Measurements from ENCODE around the gene CD46. TPM values are rescaled to one million over a fixed set of nuclear protein-coding genes. Genes with fewer than 3 reads are reported as not detected.

Gene CD46
- total RNA-seq, 1 experiment from 2014 or later: 184 TPM

- no peak for DNase-seq (ENCODE audit: unreplicated experiment)
- no peak for TF ChIP-seq CTCF (IDR thresholded peaks at IDR 0.05; ENCODE audit: unreplicated experiment)
- Mint-ChIP-seq H3K36me3 (ENCODE audit: insufficient read depth, unreplicated experiment) (peaks cover 31% of the 10 kb centered on the region), H3K9me3 (ENCODE audit: unreplicated experiment) (no peaks in the 10 kb centered on the region), H3K27ac (ENCODE audit: low read depth, unreplicated experiment) (no peak overlapping the region), H3K27me3 (ENCODE audit: insufficient read depth, unreplicated experiment) (no peaks in the 10 kb centered on the region), H3K4me3 (ENCODE audit: unreplicated experiment) (no peak overlapping the region), H3K4me1 (ENCODE audit: insufficient read depth, unreplicated experiment) (peaks cover 57% of the 10 kb centered on the region)
- ChIA-PET CTCF (interaction anchor here (0.6 to 28.1 kb wide), 9 partner anchors 9 to 1922 kb away, joined by 3 to 790 read pairs (median 9); no protein-coding TSS in a partner anchor), POLR2A (interaction anchor here (0.7 to 6.1 kb wide), 8 partner anchors 8 to 537 kb away, joined by 3 to 33 read pairs (median 4); no protein-coding TSS in a partner anchor)
- intact Hi-C loops (cut with micrococcal nuclease): no loop called here
- no TSS peak for BruUV-seq (replicated peaks)
Observed at GRCh38 chr1:207841901-207842300, 90.0 kb downstream of the CD46 start.

GRCh38 chr1:207842506-207842905 lies 90.7 kb downstream of the CD46 start:
- POLR2A ChIA-PET: interaction anchor here (0.6 to 6.1 kb wide), 9 partner anchors 9 to 1207 kb away, joined by 3 to 33 read pairs (median 7); partner anchors contain the start of gene DYRK3
- Mint-ChIP-seq H3K36me3 (ENCODE audit: insufficient read depth, unreplicated experiment) (peaks cover 31% of the 10 kb centered on the region), H3K9me3 (ENCODE audit: unreplicated experiment) (no peaks in the 10 kb centered on the region), H3K27ac (ENCODE audit: low read depth, unreplicated experiment) (peak overlapping the region; percentile 43), H3K27me3 (ENCODE audit: insufficient read depth, unreplicated experiment) (no peaks in the 10 kb centered on the region), H3K4me1 (ENCODE audit: insufficient read depth, unreplicated experiment) (peaks cover 55% of the 10 kb centered on the region), H3K4me3 (ENCODE audit: unreplicated experiment) (no peak overlapping the region)
- no peak for DNase-seq (ENCODE audit: unreplicated experiment)
- no peak for TF ChIP-seq CTCF (IDR thresholded peaks at IDR 0.05; ENCODE audit: unreplicated experiment)
- BruUV-seq (replicated peaks): no TSS peak
- intact Hi-C loops (cut with micrococcal nuclease): no loop called here
- CTCF ChIA-PET: interaction anchor here (0.6 to 28.1 kb wide), 11 partner anchors 10 to 1923 kb away, joined by 3 to 790 read pairs (median 4); no protein-coding TSS in a partner anchor

GRCh38 chr1:207844371-207844770 lies 92.5 kb downstream of the CD46 start:
- intact Hi-C loops (cut with micrococcal nuclease): no loop called here
- no peak for TF ChIP-seq CTCF (IDR thresholded peaks at IDR 0.05; ENCODE audit: unreplicated experiment)
- ChIA-PET CTCF (no interaction called here), POLR2A (no interaction called here)
- H3K27me3 Mint-ChIP-seq (ENCODE audit: insufficient read depth, unreplicated experiment): no peaks in the 10 kb centered on the region
- peaks cover 56% of the 10 kb centered on the region for H3K4me1 Mint-ChIP-seq (ENCODE audit: insufficient read depth, unreplicated experiment)
- no peak overlapping the region for H3K4me3 Mint-ChIP-seq (ENCODE audit: unreplicated experiment)
- peaks cover 21% of the 10 kb centered on the region for H3K36me3 Mint-ChIP-seq (ENCODE audit: insufficient read depth, unreplicated experiment)
- no TSS peak for BruUV-seq (replicated peaks)
- no peaks in the 10 kb centered on the region for H3K9me3 Mint-ChIP-seq (ENCODE audit: unreplicated experiment)
- peak overlapping the region; percentile 43 for H3K27ac Mint-ChIP-seq (ENCODE audit: low read depth, unreplicated experiment)
- peak; percentile 78 for DNase-seq (ENCODE audit: unreplicated experiment)

Other genes starting within 250 kb of the CD46 start
- not detected in 2 replicates for gene CR1L, start 106.9 kb upstream of the CD46 start, total RNA-seq (2022)
- gene CD34, start 159.1 kb downstream of the CD46 start, total RNA-seq (2022): 0.52 TPM in 1 of 2 replicates, not detected in the other

Measured in MCF 10A (cell line).